Glomerular endothelial cell (primary cell): ENCODE data around the gene VWA1. TPM values are rescaled to one million over a fixed set of nuclear protein-coding genes. Genes with fewer than 3 reads are reported as not detected.
"Not testable (repeated sequence)": the region's sequence is repeated elsewhere in the genome, so short reads cannot be mapped to it uniquely, and the experiment has no call there.

Experiments used
- DNase-seq: peaks from one replicate; pipeline ENCODE4 v3.0.0-alpha.2; 2011; ENCODE audit warnings: low read depth, low spot score; ENCODE audit errors: extremely low read depth
- total RNA-seq: library from RNA; depleted of rRNA; stranded (reverse); fragments of >200 nt; gene quantifications from 2 replicates; pipeline ENCODE4 v1.2.3, GENCODE V29; 2015

VWA1 gene
- total RNA-seq, 1 donor from 2014 or later: 34.8 TPM

- DNase-seq: not testable (repeated sequence)
Observed at GRCh38 chr1:1402901-1403392, 32.5 kb upstream of the VWA1 start.

GRCh38 chr1:1403653-1404052 is 31.8 kb upstream of the VWA1 start:
- DNase-seq: no peak

- no peak for DNase-seq
Observed at GRCh38 chr1:1406101-1406820, 29.2 kb upstream of the VWA1 start.

GRCh38 chr1:1406821-1407635 is 28.5 kb upstream of the VWA1 start, which contains the start of gene MRPL20:
TSS of gene MRPL20 (minus strand) at chr1:1407293. CDS start at chr1:1407217, 76 bp downstream.
- DNase-seq: peak; percentile 20

GRCh38 chr1:1407636-1408318 is 27.7 kb upstream of the VWA1 start:
- DNase-seq: no peak

- DNase-seq: not testable (repeated sequence)
Observed at GRCh38 chr1:1410238-1410637, 25.3 kb upstream of the VWA1 start.

GRCh38 chr1:1411626-1412025 is 23.9 kb upstream of the VWA1 start:
- DNase-seq: no peak

- not testable (repeated sequence) for DNase-seq
Observed at GRCh38 chr1:1412311-1412902, 23.1 kb upstream of the VWA1 start.

- DNase-seq: no peak
Observed at GRCh38 chr1:1415751-1416150, 19.7 kb upstream of the VWA1 start.

- not testable (repeated sequence) for DNase-seq
Observed at GRCh38 chr1:1417396-1417795, 18.1 kb upstream of the VWA1 start.

GRCh38 chr1:1417825-1418463 is 17.5 kb upstream of the VWA1 start:
- not testable (repeated sequence) for DNase-seq

GRCh38 chr1:1418464-1419362 is 16.8 kb upstream of the VWA1 start:
- DNase-seq: no peak

- no peak for DNase-seq
Observed at GRCh38 chr1:1419363-1419812, 16.1 kb upstream of the VWA1 start.

- no peak for DNase-seq
Observed at GRCh38 chr1:1419813-1420653, 15.5 kb upstream of the VWA1 start.

GRCh38 chr1:1420654-1421141 is 14.8 kb upstream of the VWA1 start:
- no peak for DNase-seq

- DNase-seq: no peak
Observed at GRCh38 chr1:1421147-1421906, 14.2 kb upstream of the VWA1 start, which contains the start of gene ANKRD65. TSS of gene ANKRD65 (minus strand) at chr1:1421276. CDS start at chr1:1421005, 271 bp downstream.

GRCh38 chr1:1421907-1422464 is 13.5 kb upstream of the VWA1 start:
- no peak for DNase-seq
